Suprapubic skin (tissue), 4 donors: Measurements from ENCODE around the gene DES. TPM values are rescaled to one million over a fixed set of nuclear protein-coding genes. Genes with fewer than 3 reads are reported as not detected.

ENCODE experiments used
- DNase-seq, 2 donors: peaks; one replicate each; pipeline ENCODE4 v3.0.0-alpha.2; 2019; ENCODE audit warnings: low spot score in 2 of 2
- H3K27ac ChIP-seq: fragments of 200-600 bp; sonication (generic); one replicate; pipeline ENCODE4 v1.5.1; 2019
- H3K27me3 ChIP-seq: fragments of 200-600 bp; sonication (generic); one replicate; pipeline ENCODE4 v1.5.1; 2019
- H3K36me3 ChIP-seq: fragments of 200-600 bp; sonication (generic); one replicate; pipeline ENCODE4 v1.5.1; 2019
- H3K4me1 ChIP-seq: fragments of 200-600 bp; sonication (generic); one replicate; pipeline ENCODE4 v1.5.1; 2019
- H3K4me3 ChIP-seq: fragments of 200-600 bp; sonication (generic); one replicate; pipeline ENCODE4 v1.5.1; 2019; ENCODE audit warnings: mild to moderate bottlenecking
- H3K9me3 ChIP-seq: fragments of 200-600 bp; sonication (generic); one replicate; pipeline ENCODE4 v1.5.1; 2019
- CTCF ChIP-seq, 2 donors: fragments of 200-600 bp in 1 of 2; fragments of 450-650 bp in 1 of 2; sonication (generic) in 1 of 2; IDR thresholded peaks; one replicate each; pipeline ENCODE4 v1.5.1; 2016 to 2019; ENCODE audit warnings: antibody characterized with exemption in 2 of 2, mild to moderate bottlenecking in 1 of 2, moderate library complexity in 1 of 2
- EP300 ChIP-seq: sonication (generic); formaldehyde crosslinking; IDR thresholded peaks from one replicate; pipeline ENCODE4 v1.6.1; 2017; ENCODE audit warnings: antibody characterized with exemption
- POLR2A ChIP-seq, 2 donors: fragments of 450-650 bp; IDR thresholded peaks; one replicate each; pipeline ENCODE4 v1.6.1; 2017; ENCODE audit warnings: antibody characterized with exemption in 2 of 2, mild to moderate bottlenecking in 2 of 2, moderate library complexity in 2 of 2
- POLR2AphosphoS5 ChIP-seq, 3 donors: sonication (generic); formaldehyde crosslinking; IDR thresholded peaks; one replicate each; pipeline ENCODE4 v1.6.1; 2017; ENCODE audit warnings: antibody characterized with exemption in 3 of 3
- WGBS: methylation state at CpG from one replicate; pipeline ENCODE4 v1.1.5; 2018; 5-methylcytosine and 5-hydroxymethylcytosine counted together
- total RNA-seq, 4 donors: library from RNA; depleted of rRNA; stranded (reverse); fragments of >200 nt; gene quantifications; one replicate each; pipeline ENCODE4 v1.1.0, GENCODE V29; 2016

The DES gene
- total RNA-seq, 4 donors from 2014 or later = 11.4 to 100 (median 35.6) TPM

GRCh38 chr2:219452361-219453317, 34.5 kb downstream of the DES start:
- no peaks in the 10 kb centered on the region for H3K36me3 ChIP-seq
- no peak overlapping the region for H3K4me3 ChIP-seq
- no peak for TF ChIP-seq POLR2AphosphoS5 (IDR thresholded peaks at IDR 0.05)
- peak; percentile 92 for TF ChIP-seq EP300
- TF ChIP-seq CTCF (IDR thresholded peaks at IDR 0.05) = no peak
- peaks cover 20% of the 10 kb centered on the region for H3K4me1 ChIP-seq
- peak overlapping the region; percentile 62 for H3K27ac ChIP-seq
- 39% methylated on average over 23 of the region's 23 CpGs for WGBS
- H3K9me3 ChIP-seq = no peaks in the 10 kb centered on the region
- no peak for DNase-seq
- H3K27me3 ChIP-seq = peaks cover 39% of the 10 kb centered on the region

GRCh38 chr2:219453671-219454590, 35.8 kb downstream of the DES start:
- no peak for TF ChIP-seq CTCF (IDR thresholded peaks at IDR 0.05)
- TF ChIP-seq EP300 = no peak
- no peak for TF ChIP-seq POLR2A (IDR thresholded peaks at IDR 0.05)
- TF ChIP-seq POLR2AphosphoS5 (IDR thresholded peaks at IDR 0.05) = no peak
- peak overlapping the region; percentile 62 for H3K27ac ChIP-seq
- no peaks in the 10 kb centered on the region for H3K9me3 ChIP-seq
- peaks cover 27% of the 10 kb centered on the region for H3K27me3 ChIP-seq
- no peak overlapping the region for H3K4me3 ChIP-seq
- H3K36me3 ChIP-seq = no peaks in the 10 kb centered on the region
- DNase-seq = no peak
- H3K4me1 ChIP-seq = peaks cover 20% of the 10 kb centered on the region
- 65% methylated on average over 10 of the region's 10 CpGs for WGBS

- DNase-seq = no peak
- Histone ChIP-seq H3K27ac (no peak overlapping the region), H3K27me3 (peaks cover 31% of the 10 kb centered on the region), H3K9me3 (no peaks in the 10 kb centered on the region), H3K4me3 (no peak overlapping the region), H3K36me3 (no peaks in the 10 kb centered on the region), H3K4me1 (peaks cover 20% of the 10 kb centered on the region)
- no peak for TF ChIP-seq EP300
- TF ChIP-seq CTCF (IDR thresholded peaks at IDR 0.05) = no peak
- no peak for TF ChIP-seq POLR2A (IDR thresholded peaks at IDR 0.05)
- no peak for TF ChIP-seq POLR2AphosphoS5 (IDR thresholded peaks at IDR 0.05)
- 73% methylated on average over 6 of the region's 6 CpGs for WGBS
Observed at GRCh38 chr2:219455581-219455980, 37.4 kb downstream of the DES start.

GRCh38 chr2:219457784-219458369, 39.7 kb downstream of the DES start:
- no peaks in the 10 kb centered on the region for H3K36me3 ChIP-seq
- H3K27me3 ChIP-seq = peaks cover 16% of the 10 kb centered on the region
- no peak overlapping the region for H3K27ac ChIP-seq
- TF ChIP-seq POLR2A (IDR thresholded peaks at IDR 0.05) (no peak), POLR2AphosphoS5 (IDR thresholded peaks at IDR 0.05) (no peak), EP300 (no peak), CTCF (IDR thresholded peaks at IDR 0.05) (no peak)
- no peak overlapping the region for H3K4me3 ChIP-seq
- WGBS = 75% methylated on average over 5 of the region's 5 CpGs
- H3K4me1 ChIP-seq = peaks cover 24% of the 10 kb centered on the region
- no peak for DNase-seq
- no peaks in the 10 kb centered on the region for H3K9me3 ChIP-seq
